Prostate gland (tissue), 2 donors: Measurements from ENCODE around the gene NCAM1. TPM values are rescaled to one million over a fixed set of nuclear protein-coding genes. Genes with fewer than 3 reads are reported as not detected.

Source experiments
- DNase-seq: peaks from one replicate; pipeline ENCODE4 v3.0.0-alpha.2; 2019; ENCODE audit warnings: low spot score
- H3K27ac ChIP-seq, 2 donors: fragments of 200-600 bp; sonication (generic); 2 replicates each; pipeline ENCODE4 v1.5.1; 2017 to 2019
- H3K27me3 ChIP-seq: fragments of 200-600 bp; sonication (generic); replicated peaks from 2 replicates; pipeline ENCODE4 v1.5.1; 2019; ENCODE audit not compliant: insufficient read depth
- H3K36me3 ChIP-seq, 2 donors: fragments of 200-600 bp; sonication (generic); 1 replicate in 1 of 2; 2 replicates in 1 of 2; pipeline versions ENCODE4 v1.5.1 to v1.8.1; 2017 to 2019
- H3K4me1 ChIP-seq: fragments of 200-600 bp; sonication (generic); replicated peaks from 2 replicates; pipeline ENCODE4 v1.5.1; 2019
- H3K4me3 ChIP-seq, 2 donors: fragments of 200-600 bp; sonication (generic); 2 replicates each; pipeline ENCODE4 v1.5.1; 2017 to 2019
- H3K9me3 ChIP-seq: fragments of 200-600 bp; sonication (generic); 2 replicates; pipeline ENCODE4 v1.5.1; 2017
- CTCF ChIP-seq, 4 experiments: fragments of 200-600 bp in 2 of 4; fragments of 450-650 bp in 2 of 4; sonication (generic) in 2 of 4; IDR thresholded peaks; 1 replicate in 3 of 4; 2 replicates in 1 of 4; pipeline ENCODE4 v1.5.1; 2016 to 2019; ENCODE audit warnings: antibody characterized with exemption in 4 of 4, mild to moderate bottlenecking in 2 of 4, moderate library complexity in 2 of 4
- POLR2A ChIP-seq: fragments of 450-650 bp; IDR thresholded peaks from one replicate; pipeline ENCODE4 v1.6.1; 2016; ENCODE audit warnings: antibody characterized with exemption, mild to moderate bottlenecking
- POLR2AphosphoS5 ChIP-seq: sonication (generic); formaldehyde crosslinking; IDR thresholded peaks from one replicate; pipeline ENCODE4 v1.6.1; 2017; ENCODE audit warnings: antibody characterized with exemption
- WGBS: methylation state at CpG from one replicate; pipeline ENCODE4 v1.1.5; 2018; 5-methylcytosine and 5-hydroxymethylcytosine counted together
- intact Hi-C: fragments of 100-400 bp; cut with DNase I; formaldehyde crosslinking; loops from one replicate; pipeline ENCODE4 v1.14.2; 2022
- total RNA-seq, 2 donors: library from RNA; depleted of rRNA; stranded (reverse); fragments of >200 nt; gene quantifications; one replicate each; pipeline ENCODE4 v1.1.0, GENCODE V29; 2016

Gene NCAM1
- total RNA-seq, 2 donors from 2014 or later = 3.8 to 39.7 TPM

DNA sequence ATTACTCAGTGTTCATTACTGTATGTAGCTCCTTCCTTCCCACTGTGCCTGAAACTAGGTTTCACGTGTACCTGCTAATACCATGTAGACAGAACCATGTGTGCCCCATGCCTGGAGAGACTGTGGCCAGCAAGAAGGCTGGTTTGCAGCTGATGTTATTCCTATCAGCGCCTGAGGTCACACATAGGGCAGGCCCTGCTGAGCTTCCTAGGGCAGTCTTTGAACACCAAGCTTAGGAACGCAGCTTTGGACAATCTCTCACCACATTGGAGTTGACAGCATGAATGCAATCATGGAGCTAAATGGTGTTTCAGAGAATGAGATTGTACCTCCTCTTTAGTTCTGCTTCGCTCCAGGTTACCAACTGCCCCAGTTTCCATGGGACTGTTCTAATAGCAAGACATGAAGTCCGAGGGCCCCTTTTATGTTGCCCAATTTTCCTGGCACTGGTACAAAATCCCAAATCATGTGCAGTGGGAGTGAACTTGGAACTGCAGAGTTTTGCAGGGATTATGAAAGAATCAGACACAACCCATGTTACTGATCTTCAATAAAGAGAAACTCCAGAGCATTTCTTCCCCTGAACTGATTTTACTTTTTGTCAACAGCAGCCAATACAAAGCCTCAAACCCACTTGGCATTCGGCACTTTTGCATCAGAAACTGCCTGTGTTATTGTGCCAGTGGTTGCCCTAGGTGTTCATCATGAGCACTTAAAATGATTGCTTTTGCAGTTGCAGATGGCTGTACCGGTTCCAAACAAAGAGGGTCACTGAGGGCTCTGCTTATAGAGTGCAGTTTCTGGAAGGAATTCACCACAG is 199.0 kb downstream of the NCAM1 start:
- Histone ChIP-seq H3K27ac (no peak overlapping the region), H3K36me3 (no peaks in the 10 kb centered on the region), H3K9me3 (no peaks in the 10 kb centered on the region), H3K27me3 (no peaks in the 10 kb centered on the region), H3K4me3 (no peak overlapping the region), H3K4me1 (no peaks in the 10 kb centered on the region)
- WGBS = 65% methylated on average over 7 of the region's 7 CpGs
- DNase-seq = no peak
- TF ChIP-seq CTCF (IDR thresholded peaks at IDR 0.05) (no peak), POLR2AphosphoS5 (no peak), POLR2A (no peak)
- intact Hi-C loops = no loop called here

DNA sequence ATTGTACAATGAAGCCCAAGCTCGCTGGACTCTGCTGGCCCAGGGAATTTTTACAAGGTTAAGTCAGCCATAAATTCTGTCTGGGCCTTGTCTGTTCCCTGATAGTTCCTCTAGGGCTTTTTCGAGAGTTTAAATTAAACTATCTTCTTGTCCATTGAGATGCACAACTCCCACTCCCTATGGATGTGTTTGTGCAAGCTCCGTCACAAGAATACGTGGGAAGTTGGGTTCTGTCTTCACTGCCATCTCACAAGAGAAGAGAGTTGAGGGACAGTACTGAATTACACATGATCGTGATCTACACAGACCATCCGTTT is 199.5 kb downstream of the NCAM1 start:
- DNase-seq = no peak
- intact Hi-C loops = no loop called here
- no peak overlapping the region for H3K4me3 ChIP-seq
- H3K4me1 ChIP-seq = no peaks in the 10 kb centered on the region
- H3K36me3 ChIP-seq = no peaks in the 10 kb centered on the region
- 52% methylated on average over 6 of the region's 6 CpGs for WGBS
- H3K27ac ChIP-seq = no peak overlapping the region
- no peaks in the 10 kb centered on the region for H3K9me3 ChIP-seq
- TF ChIP-seq CTCF (IDR thresholded peaks at IDR 0.05) (no peak), POLR2A (no peak), POLR2AphosphoS5 (no peak)
- H3K27me3 ChIP-seq = no peaks in the 10 kb centered on the region

DNA sequence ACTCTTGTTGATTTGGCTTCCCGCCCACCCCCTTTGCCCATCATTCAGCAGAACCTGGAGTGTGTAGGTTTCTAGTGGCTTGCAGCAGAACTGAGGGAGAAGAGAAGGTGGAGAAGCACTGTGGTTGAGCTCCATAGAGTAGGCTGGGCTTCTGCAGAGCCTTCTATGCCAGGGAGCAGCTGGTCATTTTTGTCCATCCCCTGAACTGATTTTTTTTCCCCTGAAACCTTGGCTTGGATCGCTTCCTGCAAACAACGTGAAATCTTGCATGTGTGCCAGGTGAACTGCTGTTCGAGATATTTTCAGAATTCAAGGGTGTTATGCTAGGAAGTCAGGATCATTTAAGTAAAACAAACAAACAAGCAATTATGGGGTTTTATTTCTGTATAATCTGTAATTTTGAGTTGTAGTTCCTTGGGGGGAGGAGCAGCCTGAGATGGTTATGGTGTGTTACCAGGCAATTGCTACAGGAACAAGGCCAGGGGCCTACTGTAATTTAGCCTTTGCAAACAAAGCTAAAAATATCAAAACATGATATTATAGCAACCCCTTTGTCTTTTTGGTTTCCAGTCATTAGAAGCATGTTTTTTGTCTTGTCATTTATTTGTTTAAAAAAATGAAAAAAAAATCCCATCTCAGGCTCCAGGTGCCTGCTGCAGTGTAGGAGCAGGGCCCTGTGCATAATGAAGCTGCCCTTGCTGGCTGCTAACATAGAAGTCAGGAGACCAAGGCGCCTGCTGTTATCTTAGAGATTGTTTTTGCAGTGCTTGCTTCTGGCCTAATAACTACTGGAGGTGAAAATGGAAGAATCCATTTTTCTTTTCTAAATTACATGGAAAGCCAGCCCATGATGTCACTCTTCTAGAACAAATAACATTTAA is 200.7 kb downstream of the NCAM1 start:
- WGBS = 38% methylated on average over 5 of the region's 5 CpGs
- no peak overlapping the region for H3K4me3 ChIP-seq
- no peaks in the 10 kb centered on the region for H3K27me3 ChIP-seq
- H3K27ac ChIP-seq = no peak overlapping the region
- no peaks in the 10 kb centered on the region for H3K36me3 ChIP-seq
- no peaks in the 10 kb centered on the region for H3K9me3 ChIP-seq
- intact Hi-C loops = no loop called here
- no peaks in the 10 kb centered on the region for H3K4me1 ChIP-seq
- TF ChIP-seq CTCF (IDR thresholded peaks at IDR 0.05) = no peak
- no peak for TF ChIP-seq POLR2AphosphoS5
- no peak for TF ChIP-seq POLR2A
- DNase-seq = no peak

DNA sequence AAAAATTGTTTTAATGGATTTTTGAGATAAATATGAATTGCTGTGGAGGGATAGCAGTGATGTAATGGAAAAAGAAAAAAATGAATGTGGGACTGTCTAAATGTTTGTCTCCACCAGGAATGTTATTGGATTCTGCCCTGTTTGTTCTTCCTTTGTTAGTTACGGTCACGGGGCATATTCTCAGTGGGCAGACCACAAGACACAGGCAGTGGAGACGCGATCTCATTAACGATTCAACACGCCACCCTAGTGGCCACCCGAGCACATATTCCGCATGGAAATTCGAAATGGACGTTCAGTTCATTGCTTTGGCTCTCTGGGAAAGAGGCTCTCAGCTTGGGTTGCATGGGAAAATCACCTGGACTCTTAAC is 201.4 kb downstream of the NCAM1 start:
- Histone ChIP-seq H3K27ac (no peak overlapping the region), H3K27me3 (no peaks in the 10 kb centered on the region), H3K4me3 (no peak overlapping the region), H3K4me1 (no peaks in the 10 kb centered on the region), H3K36me3 (no peaks in the 10 kb centered on the region), H3K9me3 (no peaks in the 10 kb centered on the region)
- intact Hi-C loops = no loop called here
- no peak for TF ChIP-seq POLR2AphosphoS5
- no peak for TF ChIP-seq CTCF (IDR thresholded peaks at IDR 0.05)
- no peak for TF ChIP-seq POLR2A
- no peak for DNase-seq
- 39% methylated on average over 10 of the region's 10 CpGs for WGBS
